Endothelial cell of umbilical vein (primary cell): Measurements from ENCODE around the gene SPRY4. TPM values are rescaled to one million over a fixed set of nuclear protein-coding genes. Genes with fewer than 3 reads are reported as not detected.
"Not testable (repeated sequence)": the region's sequence is repeated elsewhere in the genome, so short reads cannot be mapped to it uniquely, and the experiment has no call there.

ENCODE experiments used
- BruUV-seq: library from RNA; stranded (reverse); fragments of 400-500 nt; replicated peaks from 2 replicates; lab custom pipeline; 2021; lab: Mats Ljungman, UMichigan
- CTCF ChIA-PET: fragments of 300-600, 350-600 bp; sonication (Branson Sonifier 250); formaldehyde crosslinking; loops from one replicate; lab custom pipeline; 2021; ENCODE audit warnings: antibody characterized with exemption, inconsistent platforms; lab: Charles Lee
- POLR2A ChIA-PET: fragments of 300-600, 350-600 bp; sonication (Branson Sonifier 250); formaldehyde crosslinking; loops from one replicate; lab custom pipeline; 2021; ENCODE audit warnings: antibody characterized with exemption, inconsistent platforms; lab: Charles Lee
- DNase-seq: peaks from one replicate; pipeline ENCODE4 v3.0.0-alpha.2; 2011; ENCODE audit warnings: low read depth, low spot score
- FAIRE-seq: peaks from 2 replicates; lab custom pipeline; 2011; peaks lifted over from hg19 to GRCh38; lab: Jason Lieb, UNC
- H2AFZ ChIP-seq: 2 replicates; pipeline ENCODE4 v1.6.0; 2012; ENCODE audit warnings: low read depth, low read length, control low read depth, inconsistent platforms
- H3K27ac ChIP-seq: 2 replicates; pipeline ENCODE4 v1.5.1; 2011; ENCODE audit warnings: low read depth, mild to moderate bottlenecking, control low read depth, low read length, moderate library complexity; ENCODE audit not compliant: insufficient read depth
- H3K27me3 ChIP-seq, 2 experiments: 2 replicates each; pipeline versions ENCODE4 v1.6.0 to v1.6.1; 2011; ENCODE audit warnings: low read length in 2 of 2, mixed read lengths in 1 of 2; ENCODE audit not compliant: control insufficient read depth in 2 of 2, insufficient read depth in 2 of 2
- H3K36me3 ChIP-seq, 2 experiments: 2 replicates in 1 of 2; 3 replicates in 1 of 2; pipeline ENCODE4 v1.5.1; 2011; ENCODE audit warnings: low read length in 2 of 2, mild to moderate bottlenecking in 1 of 2, moderate library complexity in 1 of 2; ENCODE audit not compliant: control insufficient read depth in 2 of 2, insufficient read depth in 2 of 2; ENCODE audit errors: extremely low read depth in 1 of 2
- H3K4me1 ChIP-seq: 3 replicates; pipeline ENCODE4 v1.5.1; 2011; ENCODE audit warnings: mild to moderate bottlenecking, low read length; ENCODE audit not compliant: control insufficient read depth, insufficient read depth; ENCODE audit errors: extremely low read depth
- H3K4me2 ChIP-seq: 2 replicates; pipeline ENCODE4 v1.6.1; 2011; ENCODE audit warnings: low read length, control low read depth, mixed read lengths; ENCODE audit not compliant: insufficient read depth
- H3K4me3 ChIP-seq, 3 experiments: fragments of 200-600 bp in 1 of 3; sonication (generic), shearing (Covaris generic) in 1 of 3; replicated peaks in 1 of 3; 2 replicates each; pipeline ENCODE4 v1.5.1; 2011 to 2016; ENCODE audit warnings: control low read depth in 3 of 3, low read length in 3 of 3, mild to moderate bottlenecking in 2 of 3, inconsistent platforms in 1 of 3, low read depth in 1 of 3, moderate library complexity in 1 of 3; ENCODE audit not compliant: insufficient read depth in 1 of 3
- H3K79me2 ChIP-seq: 2 replicates; pipeline ENCODE4 v1.6.0; 2012; ENCODE audit warnings: low read length, inconsistent platforms; ENCODE audit not compliant: control insufficient read depth, insufficient read depth
- H3K9ac ChIP-seq: replicated peaks from 2 replicates; pipeline ENCODE3; 2011; ENCODE audit warnings: low read length, control low read depth; ENCODE audit not compliant: insufficient read depth; ENCODE audit errors: extremely low read depth
- H3K9me1 ChIP-seq: replicated peaks from 3 replicates; pipeline ENCODE4 v1.6.0; 2011; ENCODE audit warnings: mild to moderate bottlenecking, low read length; ENCODE audit not compliant: control insufficient read depth, insufficient read depth; ENCODE audit errors: extremely low read depth
- H3K9me3 ChIP-seq: replicated peaks from 2 replicates; pipeline ENCODE4 v1.5.1; 2012; ENCODE audit warnings: low read length, inconsistent platforms; ENCODE audit not compliant: control insufficient read depth, insufficient read depth
- H4K20me1 ChIP-seq: replicated peaks from 2 replicates; pipeline ENCODE3; 2011; ENCODE audit warnings: mild to moderate bottlenecking, low read length; ENCODE audit not compliant: control insufficient read depth, insufficient read depth; ENCODE audit errors: extremely low read depth
- EZH2 ChIP-seq: IDR thresholded peaks from 2 replicates; pipeline ENCODE4 v1.6.1; 2012; ENCODE audit warnings: borderline replicate concordance, low read depth, mild to moderate bottlenecking, moderate library complexity, low read length, inconsistent platforms; ENCODE audit not compliant: severe bottlenecking
- FOS ChIP-seq: IDR thresholded peaks from 2 replicates; pipeline ENCODE4 v1.6.1; 2011; ENCODE audit warnings: mild to moderate bottlenecking, low read length, moderate library complexity, borderline replicate concordance; ENCODE audit not compliant: insufficient read depth
- GATA2 ChIP-seq: IDR thresholded peaks from 2 replicates; pipeline ENCODE4 v1.7.0; 2011; ENCODE audit warnings: low read depth, mild to moderate bottlenecking, moderate library complexity, mixed read lengths, low read length; ENCODE audit not compliant: insufficient read length, insufficient read depth
- JUN ChIP-seq: IDR thresholded peaks from 2 replicates; pipeline ENCODE4 v1.6.1; 2011; ENCODE audit warnings: borderline replicate concordance, low read depth; ENCODE audit not compliant: insufficient read length, insufficient read depth
- MYC ChIP-seq: IDR thresholded peaks from one replicate; pipeline ENCODE4 v1.6.1; 2011; ENCODE audit warnings: mild to moderate bottlenecking, low read depth, low read length
- POLR2A ChIP-seq: IDR thresholded peaks from 2 replicates; pipeline ENCODE4 v1.6.1; 2012; ENCODE audit warnings: low read depth, mild to moderate bottlenecking, control low read depth, low read length
- POLR2AphosphoS5 ChIP-seq: IDR thresholded peaks from 2 replicates; pipeline ENCODE4 v1.6.1; 2012; ENCODE audit warnings: low read depth, mild to moderate bottlenecking, control low read depth, low read length, moderate library complexity; ENCODE audit not compliant: insufficient read depth
- dilution Hi-C: fragments of 300-500 bp; cut with MboI; formaldehyde crosslinking; loops from one replicate; pipeline ENCODE4 v1.15.0; 2019; ENCODE audit warnings: low sequenced_read_pairs; ENCODE audit not compliant: extremely low pct_ligation_motif_present
- intact Hi-C: fragments of 100-400 bp; cut with micrococcal nuclease; formaldehyde crosslinking; loops from one replicate; pipeline ENCODE4 v1.10.0; 2022
- polyA plus RNA-seq, 4 experiments: library from polyadenylated mRNA; depleted of rRNA in 3 of 4; stranded (reverse) in 3 of 4; unstranded in 1 of 4; fragments of >200 nt; gene quantifications; 2 replicates each; pipeline versions ENCODE4 v1.2.1 to v1.2.3, GENCODE V29; 2011 to 2012; ENCODE audit warnings: missing spikeins in 1 of 4
- total RNA-seq: library from RNA; stranded (reverse); gene quantifications from 2 replicates; pipeline ENCODE4 v1.2.3, GENCODE V29; 2021
- TF ChIP-seq, protein P1 (sequence below): IDR thresholded peaks from 2 replicates; pipeline ENCODE4 v1.6.1; 2011; ENCODE audit not compliant: insufficient read depth, insufficient read length
- TF ChIP-seq, protein P2 (sequence below), 2 donors: IDR thresholded peaks; 1 replicate in 1 of 2; 2 replicates in 1 of 2; pipeline ENCODE4 v1.5.1; 2011; ENCODE audit warnings: low read length in 2 of 2, mild to moderate bottlenecking in 2 of 2, moderate library complexity in 2 of 2, control low read depth in 1 of 2, inconsistent platforms in 1 of 2, low read depth in 1 of 2; ENCODE audit not compliant: insufficient read depth in 1 of 2; ENCODE audit errors: extremely low read depth in 1 of 2

Gene SPRY4
- total and polyA plus RNA-seq, 2 donors (not counting 3 experiments of a cell fraction or from before 2014, with no cell fraction given): 9.3 to 33.9 TPM

DNA sequence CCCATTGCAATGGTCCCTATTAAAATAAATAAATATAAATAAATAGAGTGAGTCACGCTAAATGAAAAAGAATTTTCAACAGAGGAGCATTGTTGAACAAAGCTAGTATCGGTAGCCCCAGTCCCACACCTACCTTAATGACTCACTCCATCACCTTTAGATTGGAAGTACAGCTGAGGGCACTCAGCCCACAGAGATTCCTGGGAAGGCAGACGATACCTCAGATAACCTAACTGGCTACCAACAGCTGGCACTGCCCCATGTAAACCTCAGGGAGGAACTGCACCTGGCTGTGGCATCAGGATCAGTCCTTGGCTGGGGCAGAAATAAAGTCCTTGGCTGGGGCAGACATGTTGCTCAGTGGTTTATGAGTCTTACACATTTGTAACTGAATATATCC, 49.3 kb downstream of the SPRY4 start:
- no peaks in the 10 kb centered on the region for H3K79me2 ChIP-seq
- intact Hi-C loops: no loop called here
- no peak for TF ChIP-seq JUN
- TF ChIP-seq GATA2: no peak
- TF ChIP-seq, protein P1, sequence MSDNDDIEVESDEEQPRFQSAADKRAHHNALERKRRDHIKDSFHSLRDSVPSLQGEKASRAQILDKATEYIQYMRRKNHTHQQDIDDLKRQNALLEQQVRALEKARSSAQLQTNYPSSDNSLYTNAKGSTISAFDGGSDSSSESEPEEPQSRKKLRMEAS: no peak
- no peak for TF ChIP-seq EZH2
- TF ChIP-seq FOS: no peak
- no peak for TF ChIP-seq POLR2A
- TF ChIP-seq, protein P2, sequence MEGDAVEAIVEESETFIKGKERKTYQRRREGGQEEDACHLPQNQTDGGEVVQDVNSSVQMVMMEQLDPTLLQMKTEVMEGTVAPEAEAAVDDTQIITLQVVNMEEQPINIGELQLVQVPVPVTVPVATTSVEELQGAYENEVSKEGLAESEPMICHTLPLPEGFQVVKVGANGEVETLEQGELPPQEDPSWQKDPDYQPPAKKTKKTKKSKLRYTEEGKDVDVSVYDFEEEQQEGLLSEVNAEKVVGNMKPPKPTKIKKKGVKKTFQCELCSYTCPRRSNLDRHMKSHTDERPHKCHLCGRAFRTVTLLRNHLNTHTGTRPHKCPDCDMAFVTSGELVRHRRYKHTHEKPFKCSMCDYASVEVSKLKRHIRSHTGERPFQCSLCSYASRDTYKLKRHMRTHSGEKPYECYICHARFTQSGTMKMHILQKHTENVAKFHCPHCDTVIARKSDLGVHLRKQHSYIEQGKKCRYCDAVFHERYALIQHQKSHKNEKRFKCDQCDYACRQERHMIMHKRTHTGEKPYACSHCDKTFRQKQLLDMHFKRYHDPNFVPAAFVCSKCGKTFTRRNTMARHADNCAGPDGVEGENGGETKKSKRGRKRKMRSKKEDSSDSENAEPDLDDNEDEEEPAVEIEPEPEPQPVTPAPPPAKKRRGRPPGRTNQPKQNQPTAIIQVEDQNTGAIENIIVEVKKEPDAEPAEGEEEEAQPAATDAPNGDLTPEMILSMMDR (IDR thresholded peaks at IDR 0.05; ENCODE audit: extremely low read depth in 1 of 2, insufficient read depth in 1 of 2, low read depth in 1 of 2, low read length in 2 of 2): no peak
- no peak for TF ChIP-seq MYC
- TF ChIP-seq POLR2AphosphoS5: no peak
- no peaks in the 10 kb centered on the region for H3K27me3 ChIP-seq
- H3K4me2 ChIP-seq: no peak overlapping the region
- ChIA-PET POLR2A (no interaction called here), CTCF (interaction anchor here (1.5 kb wide), 1 partner anchor 51 kb away, joined by 3 read pairs; no protein-coding TSS in a partner anchor)
- BruUV-seq: no TSS peak
- H3K27ac ChIP-seq: no peak overlapping the region
- H3K9me1 ChIP-seq: no peaks in the 10 kb centered on the region
- H2AFZ ChIP-seq: no peak overlapping the region
- H3K4me3 ChIP-seq: no peak overlapping the region
- H3K4me1 ChIP-seq: peaks cover 10% of the 10 kb centered on the region
- FAIRE-seq (no peak), DNase-seq (no peak)
- dilution Hi-C loops: no loop called here
- H3K36me3 ChIP-seq: no peaks in the 10 kb centered on the region
- H4K20me1 ChIP-seq: no peaks in the 10 kb centered on the region
- no peaks in the 10 kb centered on the region for H3K9me3 ChIP-seq
- no peak overlapping the region for H3K9ac ChIP-seq

DNA sequence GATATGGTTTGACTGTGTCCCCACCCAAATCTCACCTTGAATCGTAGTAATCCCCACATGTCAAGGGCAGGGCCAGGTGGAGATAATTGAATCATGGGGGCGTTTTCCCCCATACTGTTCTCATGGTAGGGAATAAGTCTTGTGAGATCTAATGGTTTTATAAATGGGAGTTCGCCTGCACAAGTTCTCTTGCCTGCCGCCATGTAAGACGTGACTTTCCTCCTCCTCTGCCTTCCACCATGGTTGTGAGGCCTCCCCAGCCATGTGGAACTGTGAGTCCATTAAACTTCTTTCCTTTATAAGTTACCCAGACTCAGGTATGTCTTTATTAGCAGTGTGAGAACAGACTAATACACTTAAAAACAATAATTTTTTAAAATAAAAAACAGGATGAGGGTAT, 52.2 kb downstream of the SPRY4 start:
- H3K79me2 ChIP-seq, CTCF ChIA-PET, H3K36me3 ChIP-seq, BruUV-seq, dilution Hi-C loops, DNase-seq, H3K9me1 ChIP-seq, H3K27me3 ChIP-seq, FAIRE-seq, H3K4me2 ChIP-seq, H3K9ac ChIP-seq, intact Hi-C loops, H3K9me3 ChIP-seq, H3K27ac ChIP-seq, H2AFZ ChIP-seq, H4K20me1 ChIP-seq, H3K4me1 ChIP-seq, POLR2A ChIA-PET, H3K4me3 ChIP-seq: not testable (repeated sequence)

DNA sequence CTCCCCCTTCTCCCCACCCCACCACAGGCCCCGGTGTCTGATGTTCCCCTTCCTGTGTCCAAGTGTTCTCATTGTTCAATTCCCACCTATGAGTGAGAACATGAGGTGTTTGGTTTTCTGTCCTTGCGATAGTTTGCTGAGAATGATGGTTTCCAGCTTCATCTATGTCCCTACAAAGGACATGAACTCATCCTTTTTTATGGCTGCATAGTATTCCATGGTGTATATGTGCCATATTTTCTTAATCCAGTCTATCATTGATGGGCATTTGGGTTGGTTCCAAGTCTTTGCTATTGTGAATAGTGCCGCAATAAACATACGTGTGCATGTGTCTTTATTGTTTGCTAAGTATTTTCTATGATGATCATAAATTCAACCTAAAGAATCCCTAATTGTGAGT, 60.7 kb downstream of the SPRY4 start:
- H3K9me3 ChIP-seq, BruUV-seq, H3K27me3 ChIP-seq, H3K36me3 ChIP-seq, DNase-seq, intact Hi-C loops, FAIRE-seq, H3K79me2 ChIP-seq, POLR2A ChIA-PET, H2AFZ ChIP-seq, H3K4me1 ChIP-seq, H3K9ac ChIP-seq, H3K4me3 ChIP-seq, dilution Hi-C loops, H3K9me1 ChIP-seq, H3K4me2 ChIP-seq, H3K27ac ChIP-seq, H4K20me1 ChIP-seq: not testable (repeated sequence)
- CTCF ChIA-PET: interaction anchor here (1.6 kb wide), 1 partner anchor 16 kb away, joined by 5 read pairs; no protein-coding TSS in a partner anchor
